NCI-H524 treated with DMSO at 0.1 percent for 48 hours (cell line): ENCODE data around the gene C11orf52.

Experiments used
- DNase-seq: peaks from one replicate; lab custom pipeline; 2025; lab: John Stamatoyannopoulos, UW

The C11orf52 gene

GRCh38 chr11:111939836-111940604 is 21.3 kb downstream of the C11orf52 start:
- no peak for DNase-seq

- DNase-seq, result no peak
Observed at GRCh38 chr11:111941963-111942362, 23.2 kb downstream of the C11orf52 start.

- DNase-seq, result no peak
Observed at GRCh38 chr11:111942829-111943228, 24.1 kb downstream of the C11orf52 start.

GRCh38 chr11:111944139-111944538 is 25.4 kb downstream of the C11orf52 start:
- no peak for DNase-seq

- no peak for DNase-seq
Observed at GRCh38 chr11:111944651-111945051, 25.9 kb downstream of the C11orf52 start.

GRCh38 chr11:111945198-111945597 is 26.5 kb downstream of the C11orf52 start:
- DNase-seq, result no peak

GRCh38 chr11:111946499-111946898 is 27.8 kb downstream of the C11orf52 start:
- no peak for DNase-seq

GRCh38 chr11:111947143-111947542 is 28.4 kb downstream of the C11orf52 start:
- DNase-seq, result no peak

- DNase-seq, result no peak
Observed at GRCh38 chr11:111949519-111950426, 31.1 kb downstream of the C11orf52 start.

GRCh38 chr11:111951565-111951964 is 32.9 kb downstream of the C11orf52 start:
- DNase-seq, result no peak

- no peak for DNase-seq
Observed at GRCh38 chr11:111954154-111954553, 35.4 kb downstream of the C11orf52 start.

- peak; percentile 36 for DNase-seq
Observed at GRCh38 chr11:111957663-111958444, 39.1 kb downstream of the C11orf52 start.

- no peak for DNase-seq
Observed at GRCh38 chr11:111960916-111961315, 42.2 kb downstream of the C11orf52 start.

- DNase-seq, result no peak
Observed at GRCh38 chr11:111961389-111962300, 42.9 kb downstream of the C11orf52 start.

- DNase-seq, result no peak
Observed at GRCh38 chr11:111963931-111964340, 45.2 kb downstream of the C11orf52 start.

GRCh38 chr11:111966678-111967077 is 48.0 kb downstream of the C11orf52 start:
- no peak for DNase-seq

GRCh38 chr11:111967649-111968048 is 48.9 kb downstream of the C11orf52 start:
- DNase-seq, result no peak

- no peak for DNase-seq
Observed at GRCh38 chr11:111969344-111969743, 50.6 kb downstream of the C11orf52 start.

GRCh38 chr11:111974446-111974845 is 55.7 kb downstream of the C11orf52 start:
- DNase-seq, result no peak

GRCh38 chr11:111975076-111975806 is 56.5 kb downstream of the C11orf52 start:
- no peak for DNase-seq
